Endothelial cell of umbilical vein (primary cell): ENCODE results near the gene PELI2. TPM values are rescaled to one million over a fixed set of nuclear protein-coding genes. Genes with fewer than 3 reads are reported as not detected.

Source experiments
- BruUV-seq: library from RNA; stranded (reverse); fragments of 400-500 nt; replicated peaks from 2 replicates; lab custom pipeline; 2021; lab: Mats Ljungman, UMichigan
- CTCF ChIA-PET: fragments of 300-600, 350-600 bp; sonication (Branson Sonifier 250); formaldehyde crosslinking; loops from one replicate; lab custom pipeline; 2021; ENCODE audit warnings: antibody characterized with exemption, inconsistent platforms; lab: Charles Lee
- POLR2A ChIA-PET: fragments of 300-600, 350-600 bp; sonication (Branson Sonifier 250); formaldehyde crosslinking; loops from one replicate; lab custom pipeline; 2021; ENCODE audit warnings: antibody characterized with exemption, inconsistent platforms; lab: Charles Lee
- DNase-seq: peaks from one replicate; pipeline ENCODE4 v3.0.0-alpha.2; 2011; ENCODE audit warnings: low read depth, low spot score
- FAIRE-seq: peaks from 2 replicates; lab custom pipeline; 2011; peaks lifted over from hg19 to GRCh38; lab: Jason Lieb, UNC
- H2AFZ ChIP-seq: 2 replicates; pipeline ENCODE4 v1.6.0; 2012; ENCODE audit warnings: low read depth, low read length, control low read depth, inconsistent platforms
- H3K27ac ChIP-seq: 2 replicates; pipeline ENCODE4 v1.5.1; 2011; ENCODE audit warnings: low read depth, mild to moderate bottlenecking, control low read depth, low read length, moderate library complexity; ENCODE audit not compliant: insufficient read depth
- H3K27me3 ChIP-seq, 2 experiments: 2 replicates each; pipeline versions ENCODE4 v1.6.0 to v1.6.1; 2011; ENCODE audit warnings: low read length in 2 of 2, mixed read lengths in 1 of 2; ENCODE audit not compliant: control insufficient read depth in 2 of 2, insufficient read depth in 2 of 2
- H3K36me3 ChIP-seq, 2 experiments: 2 replicates in 1 of 2; 3 replicates in 1 of 2; pipeline ENCODE4 v1.5.1; 2011; ENCODE audit warnings: low read length in 2 of 2, mild to moderate bottlenecking in 1 of 2, moderate library complexity in 1 of 2; ENCODE audit not compliant: control insufficient read depth in 2 of 2, insufficient read depth in 2 of 2; ENCODE audit errors: extremely low read depth in 1 of 2
- H3K4me1 ChIP-seq: 3 replicates; pipeline ENCODE4 v1.5.1; 2011; ENCODE audit warnings: mild to moderate bottlenecking, low read length; ENCODE audit not compliant: control insufficient read depth, insufficient read depth; ENCODE audit errors: extremely low read depth
- H3K4me2 ChIP-seq: 2 replicates; pipeline ENCODE4 v1.6.1; 2011; ENCODE audit warnings: low read length, control low read depth, mixed read lengths; ENCODE audit not compliant: insufficient read depth
- H3K4me3 ChIP-seq, 3 experiments: fragments of 200-600 bp in 1 of 3; sonication (generic), shearing (Covaris generic) in 1 of 3; replicated peaks in 1 of 3; 2 replicates each; pipeline ENCODE4 v1.5.1; 2011 to 2016; ENCODE audit warnings: control low read depth in 3 of 3, low read length in 3 of 3, mild to moderate bottlenecking in 2 of 3, inconsistent platforms in 1 of 3, low read depth in 1 of 3, moderate library complexity in 1 of 3; ENCODE audit not compliant: insufficient read depth in 1 of 3
- H3K79me2 ChIP-seq: 2 replicates; pipeline ENCODE4 v1.6.0; 2012; ENCODE audit warnings: low read length, inconsistent platforms; ENCODE audit not compliant: control insufficient read depth, insufficient read depth
- H3K9ac ChIP-seq: replicated peaks from 2 replicates; pipeline ENCODE3; 2011; ENCODE audit warnings: low read length, control low read depth; ENCODE audit not compliant: insufficient read depth; ENCODE audit errors: extremely low read depth
- H3K9me1 ChIP-seq: replicated peaks from 3 replicates; pipeline ENCODE4 v1.6.0; 2011; ENCODE audit warnings: mild to moderate bottlenecking, low read length; ENCODE audit not compliant: control insufficient read depth, insufficient read depth; ENCODE audit errors: extremely low read depth
- H3K9me3 ChIP-seq: replicated peaks from 2 replicates; pipeline ENCODE4 v1.5.1; 2012; ENCODE audit warnings: low read length, inconsistent platforms; ENCODE audit not compliant: control insufficient read depth, insufficient read depth
- H4K20me1 ChIP-seq: replicated peaks from 2 replicates; pipeline ENCODE3; 2011; ENCODE audit warnings: mild to moderate bottlenecking, low read length; ENCODE audit not compliant: control insufficient read depth, insufficient read depth; ENCODE audit errors: extremely low read depth
- CTCF ChIP-seq, 2 donors: IDR thresholded peaks; 1 replicate in 1 of 2; 2 replicates in 1 of 2; pipeline ENCODE4 v1.5.1; 2011; ENCODE audit warnings: low read length in 2 of 2, mild to moderate bottlenecking in 2 of 2, moderate library complexity in 2 of 2, control low read depth in 1 of 2, inconsistent platforms in 1 of 2, low read depth in 1 of 2; ENCODE audit not compliant: insufficient read depth in 1 of 2; ENCODE audit errors: extremely low read depth in 1 of 2
- EZH2 ChIP-seq: IDR thresholded peaks from 2 replicates; pipeline ENCODE4 v1.6.1; 2012; ENCODE audit warnings: borderline replicate concordance, low read depth, mild to moderate bottlenecking, moderate library complexity, low read length, inconsistent platforms; ENCODE audit not compliant: severe bottlenecking
- FOS ChIP-seq: IDR thresholded peaks from 2 replicates; pipeline ENCODE4 v1.6.1; 2011; ENCODE audit warnings: mild to moderate bottlenecking, low read length, moderate library complexity, borderline replicate concordance; ENCODE audit not compliant: insufficient read depth
- GATA2 ChIP-seq: IDR thresholded peaks from 2 replicates; pipeline ENCODE4 v1.7.0; 2011; ENCODE audit warnings: low read depth, mild to moderate bottlenecking, moderate library complexity, mixed read lengths, low read length; ENCODE audit not compliant: insufficient read length, insufficient read depth
- JUN ChIP-seq: IDR thresholded peaks from 2 replicates; pipeline ENCODE4 v1.6.1; 2011; ENCODE audit warnings: borderline replicate concordance, low read depth; ENCODE audit not compliant: insufficient read length, insufficient read depth
- MAX ChIP-seq: IDR thresholded peaks from 2 replicates; pipeline ENCODE4 v1.6.1; 2011; ENCODE audit not compliant: insufficient read depth, insufficient read length
- MYC ChIP-seq: IDR thresholded peaks from one replicate; pipeline ENCODE4 v1.6.1; 2011; ENCODE audit warnings: mild to moderate bottlenecking, low read depth, low read length
- POLR2A ChIP-seq: IDR thresholded peaks from 2 replicates; pipeline ENCODE4 v1.6.1; 2012; ENCODE audit warnings: low read depth, mild to moderate bottlenecking, control low read depth, low read length
- POLR2AphosphoS5 ChIP-seq: IDR thresholded peaks from 2 replicates; pipeline ENCODE4 v1.6.1; 2012; ENCODE audit warnings: low read depth, mild to moderate bottlenecking, control low read depth, low read length, moderate library complexity; ENCODE audit not compliant: insufficient read depth
- dilution Hi-C: fragments of 300-500 bp; cut with MboI; formaldehyde crosslinking; loops from one replicate; pipeline ENCODE4 v1.15.0; 2019; ENCODE audit warnings: low sequenced_read_pairs; ENCODE audit not compliant: extremely low pct_ligation_motif_present
- intact Hi-C: fragments of 100-400 bp; cut with micrococcal nuclease; formaldehyde crosslinking; loops from one replicate; pipeline ENCODE4 v1.10.0; 2022
- polyA plus RNA-seq, 4 experiments: library from polyadenylated mRNA; depleted of rRNA in 3 of 4; stranded (reverse) in 3 of 4; unstranded in 1 of 4; fragments of >200 nt; gene quantifications; 2 replicates each; pipeline versions ENCODE4 v1.2.1 to v1.2.3, GENCODE V29; 2011 to 2012; ENCODE audit warnings: missing spikeins in 1 of 4
- total RNA-seq: library from RNA; stranded (reverse); gene quantifications from 2 replicates; pipeline ENCODE4 v1.2.3, GENCODE V29; 2021

The PELI2 gene
- total and polyA plus RNA-seq, 2 donors (not counting 3 experiments of a cell fraction or from before 2014, with no cell fraction given), result 11.5 to 13.0 TPM

GRCh38 chr14:56324856-56325699 is 206.9 kb downstream of the PELI2 start:
- Histone ChIP-seq H3K9me3 (no peaks in the 10 kb centered on the region), H4K20me1 (no peaks in the 10 kb centered on the region), H3K4me2 (no peak overlapping the region), H3K27me3 (peaks cover 0 to 1% of the 10 kb centered on the region in 2 experiments), H3K36me3 (no peaks in the 10 kb centered on the region), H3K9me1 (no peaks in the 10 kb centered on the region), H3K4me1 (no peaks in the 10 kb centered on the region), H3K4me3 (no peak overlapping the region), H3K27ac (no peak overlapping the region), H2AFZ (no peak overlapping the region), H3K9ac (no peak overlapping the region), H3K79me2 (no peaks in the 10 kb centered on the region)
- FAIRE-seq, result no peak
- POLR2A ChIA-PET, result no interaction called here
- dilution Hi-C loops (no loop called here), intact Hi-C loops (no loop called here)
- no TSS peak for BruUV-seq
- CTCF ChIA-PET, result interaction anchor here (0.5 to 3.9 kb wide), 8 partner anchors 9 to 887 kb away, joined by 3 to 18 read pairs (median 3); no protein-coding TSS in a partner anchor
- no peak for TF ChIP-seq MYC
- no peak for TF ChIP-seq JUN
- no peak for TF ChIP-seq MAX
- no peak for TF ChIP-seq POLR2AphosphoS5
- TF ChIP-seq GATA2, result no peak
- no peak for TF ChIP-seq POLR2A
- no peak for TF ChIP-seq FOS
- TF ChIP-seq EZH2, result no peak
- no peak for TF ChIP-seq CTCF (IDR thresholded peaks at IDR 0.05; ENCODE audit: extremely low read depth in 1 of 2, insufficient read depth in 1 of 2, low read depth in 1 of 2, low read length in 2 of 2)
- DNase-seq, result no peak
